HUES64 (cell line): ENCODE data around the gene PBX4.
A peak's percentile ranks its signal among the peaks of the same experiment; 100 is the strongest.

Source experiments
- H3K27ac ChIP-seq: 2 replicates; pipeline ENCODE4 v1.7.0; 2013; ENCODE audit warnings: low read depth, low read length, inconsistent platforms
- H3K27me3 ChIP-seq: 2 replicates; pipeline ENCODE4 v1.6.1; 2013; ENCODE audit warnings: mild to moderate bottlenecking, low read length; ENCODE audit not compliant: insufficient read depth
- H3K36me3 ChIP-seq: 2 replicates; pipeline ENCODE4 v1.6.1; 2013; ENCODE audit warnings: mild to moderate bottlenecking, low read length; ENCODE audit not compliant: insufficient read depth
- H3K4me1 ChIP-seq: 2 replicates; pipeline ENCODE4 v1.6.1; 2013; ENCODE audit warnings: mild to moderate bottlenecking, low read length, moderate library complexity; ENCODE audit not compliant: insufficient read depth
- H3K4me3 ChIP-seq: 2 replicates; pipeline ENCODE4 v1.5.1; 2013; ENCODE audit warnings: mild to moderate bottlenecking, low read length, moderate library complexity
- H3K9ac ChIP-seq: 2 replicates; pipeline ENCODE4 v1.6.1; 2013; ENCODE audit warnings: mild to moderate bottlenecking, low read depth, low read length
- H3K9me3 ChIP-seq: 2 replicates; pipeline ENCODE4 v1.6.1; 2013; ENCODE audit warnings: low read depth, low read length; ENCODE audit not compliant: insufficient read depth
- whole genome bisulfite sequencing: fragments of 150-250, 120-280 bp; methylation state at CpG from one replicate; pipeline ENCODE4 v1.1.7; 2013; ENCODE audit warnings: missing lambda C conversion rate; 5-methylcytosine and 5-hydroxymethylcytosine counted together

The PBX4 gene

DNA sequence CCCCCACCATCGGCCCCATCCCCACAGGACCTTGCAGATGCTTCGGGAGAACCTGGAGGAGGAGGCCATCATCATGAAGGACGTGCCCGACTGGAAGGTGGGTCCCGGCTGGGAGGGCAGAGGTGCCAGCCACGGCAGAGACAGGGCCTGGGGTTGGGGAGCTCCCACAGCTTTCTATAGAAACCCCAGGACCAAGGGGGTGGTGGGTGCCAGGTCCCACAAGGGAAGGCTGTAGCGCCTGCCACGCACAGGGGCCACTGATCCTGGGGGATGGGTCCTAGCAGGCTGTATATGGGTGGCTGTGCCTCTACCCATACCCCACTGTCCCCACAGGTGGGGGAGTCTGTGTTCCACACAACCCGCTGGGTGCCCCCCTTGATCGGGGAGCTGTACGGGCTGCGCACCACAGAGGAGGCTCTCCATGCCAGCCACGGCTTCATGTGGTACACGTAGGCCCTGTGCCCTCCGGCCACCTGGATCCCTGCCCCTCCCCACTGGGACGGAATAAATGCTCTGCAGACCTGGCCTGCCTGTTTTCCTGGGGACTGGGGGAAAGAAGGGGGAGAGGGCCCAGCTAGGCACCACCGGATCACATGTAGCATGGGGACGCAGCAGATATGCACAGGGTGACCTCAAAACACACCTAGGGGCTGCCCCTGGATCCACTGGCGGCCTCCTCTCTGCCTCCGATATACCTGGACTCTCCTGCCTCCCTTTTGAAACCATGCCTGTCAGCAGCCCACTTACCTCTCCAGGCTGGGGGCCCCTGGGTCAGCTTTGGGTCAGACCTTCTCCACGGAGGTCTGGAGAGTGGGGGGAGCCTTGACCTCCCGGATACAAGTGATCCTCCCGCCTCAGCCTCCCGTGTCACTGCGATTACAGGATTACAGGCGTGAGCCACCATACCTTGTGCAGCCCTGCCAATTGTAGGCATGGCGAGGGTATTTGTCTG is 90.5 kb downstream of the PBX4 start:
- Histone ChIP-seq H3K4me3 (no peak overlapping the region), H3K9me3 (no peaks in the 10 kb centered on the region), H3K27me3 (no peaks in the 10 kb centered on the region), H3K4me1 (no peaks in the 10 kb centered on the region), H3K9ac (no peak overlapping the region), H3K36me3 (peaks cover 38% of the 10 kb centered on the region), H3K27ac (no peak overlapping the region)
- WGBS, result 95% methylated on average over 27 of the region's 27 CpGs

- H3K36me3 ChIP-seq, result peaks cover 40% of the 10 kb centered on the region
- WGBS, result 94% methylated on average over 9 of the region's 9 CpGs
- H3K4me1 ChIP-seq, result no peaks in the 10 kb centered on the region
- H3K27me3 ChIP-seq, result no peaks in the 10 kb centered on the region
- no peak overlapping the region for H3K4me3 ChIP-seq
- H3K9me3 ChIP-seq, result no peaks in the 10 kb centered on the region
- no peak overlapping the region for H3K9ac ChIP-seq
- no peak overlapping the region for H3K27ac ChIP-seq
Observed at GRCh38 chr19:19527371-19527656, 91.2 kb downstream of the PBX4 start.

GRCh38 chr19:19526581-19527370 is 91.7 kb downstream of the PBX4 start:
- Histone ChIP-seq H3K9me3 (no peaks in the 10 kb centered on the region), H3K4me1 (no peaks in the 10 kb centered on the region), H3K27me3 (no peaks in the 10 kb centered on the region), H3K9ac (no peak overlapping the region), H3K27ac (no peak overlapping the region), H3K36me3 (peaks cover 40% of the 10 kb centered on the region), H3K4me3 (no peak overlapping the region)
- 93% methylated on average over 26 of the region's 28 CpGs for WGBS

DNA sequence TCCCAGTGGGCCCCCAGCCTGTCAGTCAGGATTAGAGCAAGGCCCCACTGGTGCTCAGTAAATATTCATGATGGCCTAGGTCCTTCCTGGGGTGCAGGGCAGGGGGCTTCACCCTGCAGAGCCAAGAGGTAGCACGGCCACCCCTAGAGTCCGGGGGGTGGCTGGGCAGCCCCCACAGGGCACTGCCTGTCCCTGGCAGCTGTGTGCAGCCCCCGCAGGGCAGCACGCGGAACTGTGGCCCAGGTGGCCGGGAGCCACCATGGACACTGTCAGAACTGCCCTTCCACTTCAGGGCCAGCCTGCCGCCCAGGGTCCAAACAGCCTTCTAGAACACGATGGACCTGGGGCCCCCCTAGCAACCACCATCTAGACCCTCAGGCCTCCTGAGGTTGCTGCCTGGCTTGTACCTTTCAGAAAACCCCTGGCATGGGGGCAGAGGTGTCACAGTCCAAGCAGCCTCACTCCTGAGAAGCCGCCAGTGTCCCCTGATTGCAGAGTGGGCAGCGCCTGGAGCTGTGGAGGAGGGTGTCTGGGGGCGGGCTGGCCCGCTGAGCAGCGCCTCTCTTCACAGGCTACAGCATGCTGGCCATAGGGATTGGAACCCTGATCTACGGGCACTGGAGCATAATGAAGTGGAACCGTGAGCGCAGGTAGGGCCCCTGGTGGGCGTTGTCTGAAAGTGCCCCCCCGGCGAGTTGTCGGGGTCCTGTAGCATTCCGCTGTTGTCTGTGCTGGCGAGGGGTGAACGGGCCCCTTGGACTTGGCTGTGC is 92.7 kb downstream of the PBX4 start:
- 0 out of 2 replicates have a peak, but pooled peaks cover 3% of the 10 kb centered on the region for H3K9me3 ChIP-seq
- H3K27me3 ChIP-seq, result no peaks in the 10 kb centered on the region
- peak overlapping the region; percentile 23; the same call in 1 of the 2 replicates for H3K27ac ChIP-seq
- no peak overlapping the region for H3K4me3 ChIP-seq
- no peak overlapping the region for H3K9ac ChIP-seq
- no peaks in the 10 kb centered on the region for H3K4me1 ChIP-seq
- peaks cover 42% of the 10 kb centered on the region for H3K36me3 ChIP-seq
- WGBS, result 93% methylated on average over 23 of the region's 23 CpGs

DNA sequence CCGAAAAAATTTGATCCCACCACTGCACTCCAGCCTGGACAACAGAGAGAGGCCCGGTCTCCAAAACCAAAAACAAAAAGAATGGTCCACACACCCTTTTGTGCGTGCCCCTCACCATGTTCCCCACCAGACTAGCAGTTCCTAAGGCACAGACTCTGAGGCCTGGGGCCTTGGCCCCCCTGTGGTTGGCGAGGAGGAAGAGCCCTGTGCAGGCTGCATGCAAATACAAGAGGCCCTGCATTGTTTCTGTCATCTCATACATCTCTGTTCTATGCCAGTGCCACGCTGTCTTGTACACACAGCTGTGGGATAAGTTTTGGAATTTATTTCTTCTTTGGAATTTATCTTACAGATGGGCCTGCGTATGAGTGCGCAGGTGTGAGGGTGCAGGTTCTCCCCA is 94.4 kb downstream of the PBX4 start:
- H3K36me3 ChIP-seq, result peaks cover 56% of the 10 kb centered on the region
- H3K9ac ChIP-seq, result no peak overlapping the region
- no peaks in the 10 kb centered on the region for H3K27me3 ChIP-seq
- H3K9me3 ChIP-seq, result 0 out of 2 replicates have a peak, but pooled peaks cover 3% of the 10 kb centered on the region
- H3K4me1 ChIP-seq, result no peaks in the 10 kb centered on the region
- WGBS, result 97% methylated on average over 7 of the region's 7 CpGs
- H3K4me3 ChIP-seq, result no peak overlapping the region
- H3K27ac ChIP-seq, result no peak overlapping the region

- 96% methylated on average over 3 of the region's 3 CpGs for WGBS
- no peak overlapping the region for H3K9ac ChIP-seq
- H3K4me1 ChIP-seq, result no peaks in the 10 kb centered on the region
- H3K27me3 ChIP-seq, result no peaks in the 10 kb centered on the region
- no peak overlapping the region for H3K4me3 ChIP-seq
- 0 out of 2 replicates have a peak, but pooled peaks cover 3% of the 10 kb centered on the region for H3K9me3 ChIP-seq
- no peak overlapping the region for H3K27ac ChIP-seq
- H3K36me3 ChIP-seq, result peaks cover 54% of the 10 kb centered on the region
Observed at GRCh38 chr19:19523177-19523576, 95.3 kb downstream of the PBX4 start.

DNA sequence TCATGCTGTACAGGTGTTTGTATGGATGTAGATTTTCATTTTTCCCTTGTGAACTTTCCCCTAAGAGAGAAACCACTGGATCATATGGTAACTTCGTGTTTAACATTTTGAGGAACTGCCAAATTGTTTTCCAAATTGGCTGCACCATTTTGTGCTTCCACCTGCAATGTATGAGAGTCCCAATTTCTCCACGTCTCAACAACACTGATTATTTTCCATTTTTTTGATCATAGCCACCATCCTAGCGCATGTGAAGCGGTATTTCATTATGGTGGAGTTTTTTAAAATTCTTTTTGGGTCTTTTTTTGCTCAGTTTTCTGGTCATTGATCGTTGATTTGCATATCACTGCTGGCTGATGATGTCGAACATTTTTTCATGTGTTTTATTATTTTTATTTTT is 97.5 kb downstream of the PBX4 start:
- H3K4me3 ChIP-seq, result no peak overlapping the region
- 0 out of 2 replicates have a peak, but pooled peaks cover 3% of the 10 kb centered on the region for H3K9me3 ChIP-seq
- H3K9ac ChIP-seq, result no peak overlapping the region
- H3K4me1 ChIP-seq, result no peaks in the 10 kb centered on the region
- no peaks in the 10 kb centered on the region for H3K27me3 ChIP-seq
- H3K36me3 ChIP-seq, result peaks cover 41% of the 10 kb centered on the region
- WGBS, result 95% methylated on average over 5 of the region's 6 CpGs
- no peak overlapping the region for H3K27ac ChIP-seq

- Histone ChIP-seq H3K4me3 (peak overlapping the region; percentile 82; the same call in 1 of the 2 replicates), H3K27ac (no peak overlapping the region), H3K9me3 (0 out of 2 replicates have a peak, but pooled peaks cover 3% of the 10 kb centered on the region), H3K4me1 (no peaks in the 10 kb centered on the region), H3K9ac (no peak overlapping the region), H3K27me3 (no peaks in the 10 kb centered on the region), H3K36me3 (peaks cover 28% of the 10 kb centered on the region)
- WGBS, result 98% methylated on average over 10 of the region's 10 CpGs
Observed at GRCh38 chr19:19517235-19517619, 101.3 kb downstream of the PBX4 start.

GRCh38 chr19:19515642-19516519 is 102.6 kb downstream of the PBX4 start, which contains the start of gene NDUFA13:
Gene NDUFA13, plus strand, starts transcription at chr19:19516225. Its CDS starts 14 bp downstream, at chr19:19516239.
- Histone ChIP-seq H3K4me3 (peak within 1 kb of the TSS; percentile 82), H3K4me1 (no peaks in the 10 kb centered on the region), H3K27me3 (no peaks in the 10 kb centered on the region), H3K9ac (peak within 1 kb of the TSS; percentile 67), H3K9me3 (no peaks in the 10 kb centered on the region), H3K36me3 (peaks cover 23% of the 10 kb centered on the region), H3K27ac (peak within 1 kb of the TSS; percentile 61)
- 8% methylated on average over 61 of the region's 61 CpGs for WGBS
